DMS 273 (cell line): Measurements from ENCODE around the gene CCDC146.
A peak's percentile ranks its signal among the peaks of the same experiment; 100 is the strongest.
"Not testable (repeated sequence)": the region's sequence is repeated elsewhere in the genome, so short reads cannot be mapped to it uniquely, and the experiment has no call there.

Experiments
- DNase-seq: peaks from one replicate; lab custom pipeline; 2025; ENCODE audit not compliant: unreplicated experiment; lab: John Stamatoyannopoulos, UW

CCDC146 gene

GRCh38 chr7:77197141-77197540 lies 74.7 kb downstream of the CCDC146 start:
- no peak for DNase-seq

- DNase-seq, result no peak
Observed at GRCh38 chr7:77199013-77199966, 76.9 kb downstream of the CCDC146 start, which contains the start of gene FGL2. TSS of gene FGL2 (minus strand) at chr7:77199819. CDS start at chr7:77199793, 26 bp downstream.

GRCh38 chr7:77200542-77200941 lies 78.1 kb downstream of the CCDC146 start:
- DNase-seq, result no peak

- no peak for DNase-seq
Observed at GRCh38 chr7:77202481-77202976, 80.1 kb downstream of the CCDC146 start.

- DNase-seq, result no peak
Observed at GRCh38 chr7:77205706-77206105, 83.3 kb downstream of the CCDC146 start.

GRCh38 chr7:77208416-77208815 lies 86.0 kb downstream of the CCDC146 start:
- DNase-seq, result no peak

GRCh38 chr7:77209479-77210139 lies 87.2 kb downstream of the CCDC146 start:
- peak; percentile 12 for DNase-seq

GRCh38 chr7:77216181-77216845 lies 93.9 kb downstream of the CCDC146 start:
- no peak for DNase-seq

GRCh38 chr7:77217474-77218185 lies 95.2 kb downstream of the CCDC146 start:
- no peak for DNase-seq

- not testable (repeated sequence) for DNase-seq
Observed at GRCh38 chr7:77219701-77220331, 97.4 kb downstream of the CCDC146 start.

- no peak for DNase-seq
Observed at GRCh38 chr7:77222065-77222464, 99.7 kb downstream of the CCDC146 start.

GRCh38 chr7:77222819-77223218 lies 100.4 kb downstream of the CCDC146 start:
- no peak for DNase-seq

GRCh38 chr7:77223261-77223660 lies 100.8 kb downstream of the CCDC146 start:
- DNase-seq, result no peak

GRCh38 chr7:77226357-77226839 lies 104.0 kb downstream of the CCDC146 start:
- no peak for DNase-seq

- not testable (repeated sequence) for DNase-seq
Observed at GRCh38 chr7:77228795-77229194, 106.4 kb downstream of the CCDC146 start.

- DNase-seq, result no peak
Observed at GRCh38 chr7:77232467-77232866, 110.1 kb downstream of the CCDC146 start.

- no peak for DNase-seq
Observed at GRCh38 chr7:77235276-77235675, 112.9 kb downstream of the CCDC146 start.

GRCh38 chr7:77238703-77239136 lies 116.3 kb downstream of the CCDC146 start:
- DNase-seq, result no peak

GRCh38 chr7:77239471-77239870 lies 117.1 kb downstream of the CCDC146 start:
- DNase-seq, result no peak

- no peak for DNase-seq
Observed at GRCh38 chr7:77242068-77242467, 119.7 kb downstream of the CCDC146 start.
